ENCODE data around the gene KAT7.
"Not testable (repeated sequence)": the region's sequence is repeated elsewhere in the genome, so short reads cannot be mapped to it uniquely, and the experiment has no call there.

The KAT7 gene

DNA sequence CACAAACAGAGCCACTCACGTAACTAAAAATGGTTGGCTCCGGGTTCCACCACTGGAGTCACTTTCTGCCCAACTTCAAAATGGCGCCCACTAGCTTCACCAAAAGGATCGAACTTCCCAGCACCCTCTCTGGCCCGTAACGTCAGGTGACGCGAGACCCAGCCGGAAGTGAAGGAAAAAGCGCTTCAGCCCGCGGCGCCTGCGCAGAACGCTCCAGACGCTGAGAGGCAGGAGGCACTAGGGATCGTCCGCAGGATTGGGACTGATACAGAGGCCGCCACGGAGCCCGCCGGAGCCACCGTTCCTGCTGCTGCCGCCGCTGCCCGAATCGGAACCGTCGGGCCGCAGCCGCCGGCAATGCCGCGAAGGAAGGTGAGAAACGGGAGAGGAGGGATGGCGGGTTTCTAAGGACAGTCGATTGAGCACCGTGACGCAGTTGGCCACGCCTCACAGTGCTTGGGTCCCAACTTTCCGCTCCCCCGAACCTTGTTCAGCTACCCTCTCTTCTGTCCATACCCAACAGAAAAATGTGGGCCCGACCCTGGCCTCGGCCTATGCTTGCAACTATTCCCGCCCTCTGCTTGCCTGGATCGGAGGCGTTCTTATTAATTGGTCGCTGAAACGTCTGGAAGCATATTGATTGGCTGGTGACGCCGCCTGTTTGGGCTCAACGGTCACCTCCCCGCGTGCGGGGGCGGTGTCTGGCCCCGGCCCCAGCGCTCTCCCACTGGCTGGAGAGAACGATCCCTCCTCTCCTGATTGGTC is at the start of gene KAT7:
Gene KAT7, plus strand, starts transcription at position 204 of the 765 bp plus-strand sequence. Its CDS starts 154 bp downstream, at position 358.
- peak; percentile 99 for DNase-seq (ENCODE audit: low read depth, low spot score)

DNA sequence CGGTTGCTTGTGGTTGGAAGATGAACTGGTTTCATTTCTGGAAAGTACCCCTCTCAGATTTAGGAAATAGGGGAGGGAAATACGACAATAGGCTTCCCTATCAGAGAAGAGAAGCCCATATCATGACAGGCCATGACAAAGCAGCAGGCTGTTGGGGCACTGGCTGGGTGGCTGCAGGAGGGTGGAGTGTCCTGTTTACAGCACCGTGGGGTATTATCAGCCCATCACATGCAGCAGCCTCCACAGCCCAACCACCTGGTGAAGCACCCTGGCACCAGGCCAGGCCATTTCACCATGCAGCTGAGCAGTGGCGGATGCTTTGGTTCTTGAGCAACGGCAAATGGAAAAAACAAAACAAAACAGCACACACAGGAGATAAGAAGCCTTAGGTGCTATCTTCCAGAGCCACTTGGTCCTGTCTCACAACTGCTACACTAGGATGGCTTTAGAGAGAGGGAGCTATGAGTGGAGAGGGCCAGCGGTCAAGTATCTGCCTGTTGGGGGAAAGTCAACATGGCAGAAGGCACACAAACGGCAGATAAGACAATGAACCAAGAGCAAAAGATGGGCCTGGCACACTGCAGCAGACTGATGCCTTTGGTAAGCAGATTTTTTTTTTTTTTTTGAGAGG is 48.7 kb upstream of the KAT7 start:
- no peak for DNase-seq (ENCODE audit: low read depth, low spot score)

DNA sequence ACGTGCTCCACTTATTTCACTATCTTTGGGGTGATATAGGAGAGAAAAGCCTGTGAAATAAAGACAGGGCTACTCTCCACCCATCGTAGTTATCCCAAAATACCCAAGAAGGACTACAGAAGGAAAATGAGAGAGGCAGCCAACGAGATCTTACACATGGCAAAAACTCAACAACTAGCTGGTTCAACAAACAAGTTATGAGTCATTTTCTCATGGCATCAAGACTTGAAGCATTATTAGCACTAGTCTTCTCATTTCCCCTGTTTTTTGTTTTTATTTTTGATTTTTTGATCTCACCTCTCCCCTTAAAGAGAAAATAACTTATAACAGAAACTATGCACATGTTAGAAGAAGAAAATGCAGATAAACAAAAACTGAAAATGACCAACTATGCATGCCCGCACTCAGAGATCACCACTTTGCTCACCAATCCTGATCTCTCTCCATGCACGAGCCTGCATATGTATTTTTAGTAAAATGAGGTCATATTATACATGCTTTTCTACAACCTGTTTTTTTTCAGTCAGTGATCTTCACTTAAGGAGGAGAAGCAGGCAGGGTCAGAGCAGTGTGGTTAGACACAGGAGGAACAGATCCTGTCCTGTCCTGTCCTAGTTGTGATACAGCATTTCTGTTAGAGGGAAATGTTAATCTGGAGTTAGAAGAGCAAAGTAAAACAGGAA is 47.3 kb upstream of the KAT7 start:
- DNase-seq (ENCODE audit: low read depth, low spot score), result no peak

DNA sequence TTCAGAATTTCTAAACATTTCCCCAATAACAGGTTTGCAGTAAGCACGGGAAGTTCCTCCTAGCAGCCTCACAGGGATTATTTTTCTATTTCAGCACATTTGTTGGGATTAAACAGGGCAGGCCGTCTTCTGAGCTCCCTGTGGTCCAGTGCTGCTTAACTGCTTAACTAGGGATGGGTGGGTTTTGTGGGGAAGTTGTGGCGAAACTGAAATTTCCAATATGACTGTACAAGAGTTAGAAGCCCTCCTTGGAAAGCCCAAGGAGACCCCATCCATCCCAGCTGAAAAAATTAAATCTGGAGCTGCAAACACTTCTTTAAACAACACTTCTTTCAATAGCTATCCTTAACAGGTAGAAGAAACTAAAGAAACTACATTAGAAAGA is 46.8 kb upstream of the KAT7 start:
- no peak for DNase-seq (ENCODE audit: low read depth, low spot score)

DNA sequence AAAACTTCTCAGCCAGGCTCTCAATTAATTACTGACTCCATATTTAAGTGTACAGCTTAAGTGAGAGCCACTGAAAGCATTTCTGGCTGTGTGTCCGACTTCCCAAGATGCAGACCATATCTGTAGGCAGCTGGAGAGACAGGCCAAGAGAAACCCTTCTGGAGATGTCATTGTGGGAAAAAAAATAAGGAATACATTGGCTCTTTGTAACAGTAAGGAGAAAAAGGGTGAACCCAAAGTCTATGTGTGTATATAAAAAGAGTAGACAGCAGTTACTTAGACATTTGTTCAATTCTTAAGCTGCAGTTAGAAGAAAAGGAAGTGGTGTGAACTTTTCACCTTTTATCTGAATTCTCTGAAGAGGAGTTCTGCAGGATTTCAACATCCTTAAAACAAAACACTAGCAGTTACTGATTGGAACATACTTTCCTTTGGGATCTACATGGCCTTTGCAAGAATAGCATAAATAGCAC is 46.3 kb upstream of the KAT7 start:
- no peak for DNase-seq (ENCODE audit: low read depth, low spot score)

DNA sequence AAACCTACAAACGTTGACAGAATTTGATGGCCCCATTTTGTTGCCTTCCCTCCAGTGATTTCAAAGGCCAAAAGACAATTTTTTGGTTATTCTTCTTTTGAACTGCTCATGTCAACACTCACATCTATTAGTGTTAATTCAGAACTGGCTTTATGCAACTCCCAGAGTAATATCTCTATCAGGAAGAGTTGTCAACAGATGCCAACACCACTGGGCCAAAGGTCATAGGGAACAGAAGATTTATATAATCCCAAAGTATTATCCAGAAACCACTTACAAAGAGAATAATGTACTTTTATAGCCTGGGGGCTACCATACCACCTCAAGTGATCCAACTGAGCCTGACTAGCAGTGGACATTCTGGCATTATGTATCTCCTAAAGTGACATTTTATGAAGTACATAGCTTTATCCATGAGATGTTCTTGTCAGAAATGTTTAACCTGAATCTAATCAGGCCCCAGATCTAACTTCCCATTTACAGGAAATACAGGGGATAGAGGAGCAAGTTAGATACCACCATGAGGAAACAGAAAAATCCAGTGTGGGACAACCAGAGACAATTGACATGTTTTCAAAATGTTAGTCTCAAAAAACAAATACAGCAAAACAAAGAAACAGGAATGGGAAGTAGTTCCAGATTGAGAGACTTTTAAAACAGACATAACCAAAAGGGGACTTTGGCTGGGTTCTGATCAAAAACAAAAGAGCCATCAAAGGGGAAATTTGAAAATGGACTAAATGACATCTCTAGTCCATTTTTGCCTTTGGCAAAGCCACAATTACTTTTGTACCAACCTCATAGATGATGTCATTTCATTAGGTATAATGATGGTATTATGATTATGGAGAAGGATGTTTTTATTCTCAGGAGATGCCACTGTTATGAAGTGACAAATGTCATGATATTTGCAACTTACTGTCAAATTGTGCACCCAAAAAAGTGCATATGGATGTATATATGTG is 43.0 kb upstream of the KAT7 start:
- DNase-seq (ENCODE audit: low read depth, low spot score), result no peak

DNA sequence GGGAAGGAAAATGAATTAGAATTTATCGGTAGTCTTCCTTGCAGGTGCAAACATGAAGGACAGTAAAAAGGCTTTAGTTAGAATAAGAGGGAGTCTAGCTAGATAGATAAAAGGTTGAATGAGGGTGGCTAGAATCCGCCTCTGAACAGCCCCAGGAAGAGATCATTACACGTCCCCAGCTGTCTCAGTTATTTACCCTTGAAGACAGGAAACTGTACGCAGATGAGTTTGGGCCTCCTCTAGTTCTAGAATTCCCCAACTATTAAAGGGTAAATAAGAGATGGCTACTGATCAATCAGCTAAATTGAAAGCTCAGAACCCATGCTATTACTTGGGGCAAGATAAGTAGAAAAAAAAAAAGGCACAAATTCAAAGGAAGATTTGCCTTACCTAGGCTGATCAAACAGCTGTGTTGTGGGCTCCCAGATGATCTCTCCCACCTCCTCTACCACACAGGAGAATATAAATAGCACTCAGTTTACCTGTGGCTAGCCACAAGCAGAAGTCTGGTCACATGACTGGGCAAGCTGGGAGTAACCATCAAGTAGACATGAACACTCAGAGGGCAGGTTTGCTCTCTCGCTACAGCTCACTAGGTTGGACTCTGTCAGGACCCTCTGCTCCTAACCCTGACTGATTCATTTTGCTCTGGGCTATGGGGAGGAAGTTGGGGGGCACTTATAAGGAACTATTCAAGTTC is 41.5 kb upstream of the KAT7 start:
- DNase-seq (ENCODE audit: low read depth, low spot score), result no peak

DNA sequence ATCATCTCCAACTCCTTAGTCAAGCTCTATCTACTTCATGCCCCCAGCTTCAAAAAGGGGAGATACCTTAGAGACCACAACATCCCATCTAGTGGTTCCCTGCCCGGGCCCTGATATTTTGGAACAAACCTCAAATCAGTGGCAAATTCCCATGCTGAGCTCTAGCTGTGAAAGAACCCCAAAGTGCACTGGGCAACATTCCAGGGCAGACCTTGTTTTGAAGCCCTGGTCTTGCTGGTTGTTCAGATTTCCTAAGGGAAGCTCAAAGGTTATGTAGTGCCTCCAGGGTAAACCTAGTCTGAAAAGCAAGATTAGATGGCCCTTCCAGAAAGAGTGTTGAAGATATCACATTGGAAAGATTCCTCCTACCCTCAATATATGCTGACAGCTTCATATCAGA is 40.8 kb upstream of the KAT7 start:
- DNase-seq (ENCODE audit: low read depth, low spot score), result no peak

DNA sequence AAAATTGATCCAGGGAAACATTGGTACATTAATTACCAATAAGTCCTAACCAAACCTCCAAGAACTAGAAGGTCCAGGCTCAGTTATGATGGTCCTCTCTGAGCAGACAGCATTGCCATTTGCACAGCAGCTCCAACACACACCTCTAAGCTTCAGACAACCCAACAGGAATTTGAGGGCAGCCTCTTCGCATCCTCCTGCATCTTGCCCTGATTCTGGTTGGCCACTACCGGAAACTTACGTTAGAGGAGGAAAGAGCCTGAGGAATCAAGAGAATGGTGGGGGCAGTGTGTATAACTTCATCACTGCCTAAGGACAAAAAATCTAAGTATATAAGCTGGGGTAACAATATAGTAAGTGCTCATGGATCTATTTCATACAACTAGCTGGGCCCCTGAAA is 40.3 kb upstream of the KAT7 start:
- no peak for DNase-seq (ENCODE audit: low read depth, low spot score)

DNA sequence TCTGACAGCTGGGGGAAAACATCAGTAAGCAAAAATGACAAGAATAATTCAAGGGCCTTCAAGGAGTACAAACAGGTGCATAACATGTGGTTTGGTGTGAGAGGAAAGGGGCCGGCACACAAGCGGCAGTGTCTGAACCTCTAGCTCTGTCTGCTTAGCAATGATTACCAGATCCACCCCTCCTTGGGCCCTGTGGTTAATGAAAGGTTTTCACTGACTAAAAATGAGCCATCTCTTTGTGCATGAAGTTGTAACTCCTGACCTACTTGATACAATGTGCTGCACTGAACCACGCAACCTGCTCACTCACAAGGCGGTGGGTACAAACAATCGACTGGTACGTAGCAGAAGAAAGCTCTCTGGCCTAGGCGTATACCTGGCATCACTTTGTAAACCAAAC is 39.7 kb upstream of the KAT7 start:
- no peak for DNase-seq (ENCODE audit: low read depth, low spot score)

DNA sequence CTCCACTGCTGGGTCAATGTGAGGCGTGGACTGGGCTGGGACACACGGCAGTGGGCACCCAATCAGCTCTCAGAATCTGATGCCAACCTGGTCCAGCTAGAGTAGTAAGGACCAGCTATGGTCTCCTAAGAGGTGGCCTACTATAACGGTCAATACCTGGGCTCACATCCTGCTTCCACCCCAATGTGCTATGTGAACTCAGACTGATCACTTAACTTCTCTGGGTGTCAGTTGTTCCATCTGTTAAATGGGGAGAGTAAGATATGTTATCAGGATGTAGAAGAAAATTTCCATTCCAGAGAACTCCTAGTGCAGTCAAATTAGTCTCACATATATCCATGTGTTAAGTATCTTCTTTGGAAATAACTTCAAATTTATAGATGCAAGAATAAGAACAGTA is 38.8 kb upstream of the KAT7 start:
- no peak for DNase-seq (ENCODE audit: low read depth, low spot score)

DNA sequence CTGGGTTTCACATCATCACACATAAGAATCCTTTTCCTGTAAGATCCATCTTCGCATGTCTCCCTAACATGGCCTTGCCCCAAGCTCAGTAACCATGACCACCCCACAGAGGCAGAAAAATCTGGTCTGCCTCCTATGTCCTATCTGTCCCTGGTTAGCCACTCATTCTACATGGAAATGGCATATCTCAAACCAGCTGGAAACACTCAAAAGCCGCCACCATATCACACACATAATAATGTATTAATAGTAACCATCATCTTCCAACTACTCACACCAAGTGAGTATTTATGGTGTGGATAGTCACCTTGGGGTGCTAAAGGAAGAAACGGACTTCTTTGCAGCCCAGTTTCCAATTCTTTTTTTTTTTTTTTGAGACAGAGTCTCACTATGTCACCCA is 36.0 kb upstream of the KAT7 start:
- no peak for DNase-seq (ENCODE audit: low read depth, low spot score)

DNA sequence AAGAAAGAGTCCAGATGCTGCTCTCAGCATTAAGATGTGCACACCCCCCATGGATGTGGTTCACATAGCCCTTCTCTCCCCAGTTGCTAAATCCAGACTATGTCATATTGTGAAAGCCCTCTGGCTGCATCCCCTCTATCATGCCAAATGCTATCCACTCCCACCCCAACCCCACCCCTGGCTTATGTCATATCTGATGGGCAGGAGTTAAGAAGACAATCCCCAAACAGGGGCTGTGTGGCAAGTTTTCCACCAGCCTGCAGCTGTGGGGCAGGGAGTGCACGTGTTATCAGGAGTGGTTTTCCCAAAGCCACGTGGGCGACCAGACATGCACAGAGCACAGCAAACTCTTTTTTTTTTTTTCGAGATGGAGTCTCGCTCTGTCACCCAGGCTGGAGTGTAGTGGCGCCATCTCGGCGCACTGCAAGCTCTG is 34.5 kb upstream of the KAT7 start:
- DNase-seq (ENCODE audit: low read depth, low spot score), result no peak

DNA sequence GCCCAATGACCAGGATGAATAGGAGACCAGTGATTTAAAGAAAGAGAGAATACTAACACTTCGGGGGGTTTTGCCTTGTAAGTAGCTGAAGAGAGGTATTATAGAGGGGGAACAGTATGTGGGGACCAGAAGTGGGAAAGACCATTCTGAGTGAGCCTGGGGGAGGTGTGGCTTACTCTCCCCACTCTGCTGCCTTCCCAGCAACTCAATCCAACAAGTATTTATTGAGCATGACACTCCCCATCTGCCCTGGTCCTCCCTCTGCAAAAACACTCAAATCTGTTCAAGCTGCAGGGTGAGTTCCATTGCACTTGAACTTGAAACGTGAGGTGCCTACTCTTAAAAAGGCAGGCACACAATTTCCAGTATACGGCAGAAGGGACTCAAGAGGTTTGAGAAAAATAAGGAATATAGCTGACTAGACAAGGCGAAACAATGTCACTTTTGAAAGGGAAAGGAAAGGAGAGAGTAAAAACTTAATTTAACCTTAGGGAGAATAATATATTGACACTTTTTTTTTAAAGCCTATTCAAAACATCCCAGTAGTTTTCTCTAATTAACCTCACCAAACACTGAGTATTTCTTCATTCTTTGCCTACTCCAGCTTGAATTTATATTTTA is 32.7 kb upstream of the KAT7 start:
- DNase-seq (ENCODE audit: low read depth, low spot score), result no peak

DNA sequence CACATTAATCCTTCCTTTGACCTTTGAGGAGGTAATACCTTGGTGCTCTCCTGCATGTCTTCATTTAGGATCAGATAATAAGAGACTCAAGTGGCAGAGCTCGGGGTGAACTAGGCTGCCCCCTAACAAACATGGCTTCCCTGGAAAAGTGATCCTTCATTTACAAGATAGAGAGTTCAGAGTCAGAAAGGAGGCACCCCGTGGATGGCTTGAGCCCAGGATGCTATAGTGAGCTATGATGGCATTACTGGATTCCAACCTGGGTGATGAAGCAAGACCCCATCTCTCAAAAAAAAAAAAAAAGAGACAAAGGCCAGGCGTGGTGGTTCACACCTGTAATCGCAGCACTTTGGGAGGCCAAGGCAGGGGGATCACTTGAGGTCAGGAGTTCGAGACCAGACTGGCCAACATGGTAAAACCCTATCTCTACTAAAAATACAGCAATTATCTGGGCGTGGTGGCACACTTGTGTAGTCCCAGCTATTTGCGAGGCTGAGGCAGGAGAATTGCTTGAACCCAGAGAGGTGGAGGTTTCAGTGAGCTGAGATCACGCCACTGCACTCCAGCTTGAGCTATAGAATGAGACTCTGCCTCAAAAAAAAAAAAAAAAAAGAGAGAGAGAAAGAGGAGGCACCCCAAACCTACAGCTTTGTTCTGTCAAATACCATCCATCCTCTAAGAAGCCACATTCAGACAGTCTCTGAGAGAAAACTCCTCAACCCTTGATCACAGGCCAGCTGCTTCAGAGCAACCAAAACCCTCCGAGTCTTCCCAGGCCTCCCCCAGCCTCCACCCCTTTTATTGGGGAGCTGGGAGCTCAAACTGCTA is 31.9 kb upstream of the KAT7 start:
- no peak for DNase-seq (ENCODE audit: low read depth, low spot score)

DNA sequence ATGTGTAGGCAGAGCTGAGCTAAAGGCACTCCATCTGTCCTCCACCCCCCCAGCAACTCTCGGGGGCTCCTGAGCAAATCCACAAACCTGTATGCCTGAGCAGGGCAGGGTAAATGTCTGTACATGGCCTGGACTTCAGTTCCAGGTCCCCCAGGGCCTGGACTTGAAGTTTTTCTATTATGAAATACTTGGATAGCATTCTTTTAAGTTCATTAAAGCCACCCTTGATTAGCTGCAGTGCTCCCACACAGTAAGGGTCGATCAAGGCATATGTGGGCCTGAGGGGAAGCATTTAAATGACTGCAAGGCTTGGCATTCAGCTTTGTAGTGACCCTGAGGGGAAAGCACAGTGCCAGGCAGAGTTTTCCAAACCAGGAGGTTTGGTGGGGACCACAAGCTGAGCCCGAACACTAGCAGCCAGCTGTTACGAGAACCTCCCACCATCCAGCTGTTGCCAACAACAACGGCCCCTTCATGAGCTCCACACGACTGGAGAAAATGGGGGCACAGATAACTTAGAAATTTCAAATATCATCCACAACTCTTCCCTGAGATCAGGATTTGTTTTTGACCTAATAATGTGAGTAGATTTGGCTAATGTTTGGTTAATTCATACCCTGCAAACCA is 31.2 kb upstream of the KAT7 start:
- no peak for DNase-seq (ENCODE audit: low read depth, low spot score)

DNA sequence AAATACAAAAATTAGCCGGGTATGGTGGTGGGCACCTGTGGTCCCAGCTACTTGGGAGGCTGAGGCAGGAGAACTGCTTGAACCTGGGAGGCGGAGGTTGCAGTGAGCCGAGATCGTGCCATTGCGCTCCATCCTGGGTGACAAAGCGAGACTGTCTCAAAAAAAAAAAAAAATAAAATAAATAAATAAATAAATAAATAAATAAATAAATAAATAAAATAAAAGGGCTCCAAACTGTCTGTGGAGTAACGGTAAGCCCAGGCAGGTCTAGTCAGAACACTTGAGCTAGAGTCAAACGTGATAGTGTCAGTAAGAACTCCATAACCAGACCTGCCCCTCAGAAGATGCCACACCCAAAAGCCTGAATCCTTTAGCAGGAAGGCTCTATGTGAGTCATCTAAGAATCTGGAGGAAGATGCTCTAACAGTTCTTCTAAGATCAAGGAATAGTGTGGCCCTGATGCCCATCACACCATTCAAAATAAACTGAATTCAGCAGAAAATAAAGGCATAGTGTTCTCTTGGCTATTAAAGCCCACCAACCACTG is 29.9 kb upstream of the KAT7 start:
- DNase-seq (ENCODE audit: low read depth, low spot score), result not testable (repeated sequence)

DNA sequence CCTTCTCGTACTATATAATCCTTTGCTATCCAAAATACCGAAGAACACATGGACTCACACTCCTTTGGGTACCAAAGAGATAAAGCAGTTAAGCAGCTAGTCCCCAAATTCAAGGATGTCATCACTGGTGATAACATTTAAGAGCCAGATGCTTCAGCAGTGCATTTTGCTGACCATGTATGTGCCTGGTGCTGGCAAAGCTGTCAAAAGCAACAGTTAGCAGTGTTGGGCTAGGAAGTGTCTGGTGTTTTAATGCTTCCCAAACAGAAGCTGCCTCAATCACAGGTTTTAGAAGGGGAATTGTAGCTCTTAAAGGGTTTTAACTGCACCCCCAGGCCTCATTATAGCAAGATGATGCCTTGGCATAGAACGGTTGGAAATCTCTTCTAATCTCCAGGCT is 29.3 kb upstream of the KAT7 start:
- no peak for DNase-seq (ENCODE audit: low read depth, low spot score)

DNA sequence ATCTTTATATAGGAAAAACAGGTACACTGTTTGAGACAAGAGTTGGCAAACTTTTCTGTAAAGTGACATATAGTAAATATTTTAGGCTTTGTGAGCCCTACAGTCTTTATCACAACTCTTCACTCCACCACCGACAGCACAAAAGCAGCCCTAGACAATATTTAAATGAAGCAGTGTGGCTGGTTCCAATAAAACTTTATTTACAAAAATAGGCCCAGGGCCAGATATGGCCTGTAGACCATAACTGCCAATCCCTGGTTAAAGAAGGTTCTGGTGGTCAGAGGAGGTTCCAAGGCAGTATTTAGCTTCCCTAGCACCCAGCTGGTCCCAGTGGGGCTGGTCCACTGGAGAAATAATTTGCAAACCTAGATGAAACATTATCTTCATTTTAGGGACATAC is 28.2 kb upstream of the KAT7 start:
- DNase-seq (ENCODE audit: low read depth, low spot score), result no peak
